AG08396 (cell line): ENCODE results near the gene FAM181B.

Experiments
- DNase-seq: peaks from one replicate; pipeline ENCODE4 v3.0.0; 2012; ENCODE audit warnings: low spot score, mixed read lengths

FAM181B gene

GRCh38 chr11:82733444-82734119, at the start of gene FAM181B:
TSS of gene FAM181B (minus strand) at chr11:82733864. CDS start at chr11:82733729, 135 bp downstream.
- DNase-seq = peak; percentile 49

- no peak for DNase-seq
Observed at GRCh38 chr11:82782825-82783374, 49.2 kb upstream of the FAM181B start.

GRCh38 chr11:82778776-82779175, 45.1 kb upstream of the FAM181B start:
- DNase-seq = no peak

- no peak for DNase-seq
Observed at GRCh38 chr11:82776377-82776776, 42.7 kb upstream of the FAM181B start.

DNA sequence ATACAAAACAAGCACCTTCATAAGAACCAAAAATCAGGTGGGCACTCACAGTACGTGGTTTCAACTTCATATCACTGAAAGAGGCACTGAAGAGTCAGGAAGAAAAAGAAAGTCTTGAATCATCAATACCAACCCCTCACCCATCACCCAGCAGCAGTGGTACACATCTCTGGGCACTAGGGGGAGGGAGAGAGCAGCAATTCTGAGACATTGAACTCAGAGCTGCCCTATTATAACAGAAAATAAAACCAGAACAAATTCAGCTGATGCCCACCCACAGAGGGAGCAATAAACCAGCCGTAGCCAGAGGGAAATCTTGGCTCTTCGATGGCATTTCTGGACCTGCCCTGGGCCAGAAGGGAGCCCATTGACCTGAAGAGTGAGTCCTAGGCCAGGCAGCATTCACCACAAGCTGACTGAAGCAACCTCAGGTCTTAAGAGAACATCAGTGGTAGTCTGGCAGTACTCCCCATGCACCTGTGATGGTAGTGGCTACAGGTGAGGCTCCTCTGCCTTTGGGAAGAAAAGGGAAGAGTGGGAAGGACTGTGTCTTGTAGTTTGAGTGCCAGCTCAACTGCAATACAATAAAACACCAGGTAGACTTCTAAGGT, 42.2 kb upstream of the FAM181B start:
- peak; percentile 56 for DNase-seq

GRCh38 chr11:82775218-82775617, 41.6 kb upstream of the FAM181B start:
- no peak for DNase-seq

DNA sequence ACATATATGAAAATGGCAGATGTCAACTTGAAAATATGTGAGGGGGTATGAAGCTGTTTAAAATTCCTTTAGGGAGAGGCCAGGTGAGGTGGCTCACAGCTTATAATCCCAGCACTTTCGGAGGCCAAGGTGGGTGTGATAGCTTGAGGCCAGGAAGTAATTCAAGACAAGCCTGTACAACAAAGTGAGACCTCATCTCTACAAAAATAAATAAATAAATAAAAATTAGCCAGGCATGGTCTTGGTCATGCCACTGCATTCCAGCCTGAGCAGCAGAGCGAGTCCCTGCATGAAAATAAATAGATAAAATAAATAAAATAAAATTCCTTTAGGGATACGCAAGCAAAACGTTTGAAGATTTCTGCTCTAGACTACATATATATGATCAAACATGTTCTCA, 38.1 kb upstream of the FAM181B start:
- no peak for DNase-seq

- DNase-seq = no peak
Observed at GRCh38 chr11:82767123-82767522, 33.5 kb upstream of the FAM181B start.

DNA sequence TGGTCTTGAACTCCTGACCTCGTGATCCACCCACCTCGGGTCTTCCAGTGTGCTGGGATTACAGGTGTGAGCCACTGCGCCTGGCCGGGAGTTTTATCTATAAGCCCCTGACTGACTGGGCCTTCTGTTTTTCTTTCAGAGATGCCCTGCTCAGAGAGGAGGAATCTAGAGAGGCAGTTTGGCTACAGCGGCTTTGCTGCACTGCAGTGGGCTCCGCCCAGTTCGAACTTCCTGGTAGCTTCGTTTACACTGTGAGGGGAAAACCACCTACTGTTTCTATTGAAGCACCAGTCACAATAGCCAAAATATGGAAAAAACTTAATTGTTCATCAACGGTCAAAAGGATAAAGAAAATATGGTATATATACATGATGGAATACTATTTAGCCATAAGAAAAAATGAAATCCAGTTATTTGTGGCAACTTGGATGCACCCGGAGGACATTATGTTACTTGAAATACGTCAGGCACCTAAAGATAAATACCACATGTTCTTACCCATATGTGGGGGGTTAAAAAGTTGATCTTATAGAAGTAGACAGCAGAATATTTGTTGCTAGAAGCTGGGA, 31.9 kb upstream of the FAM181B start:
- DNase-seq = no peak

DNA sequence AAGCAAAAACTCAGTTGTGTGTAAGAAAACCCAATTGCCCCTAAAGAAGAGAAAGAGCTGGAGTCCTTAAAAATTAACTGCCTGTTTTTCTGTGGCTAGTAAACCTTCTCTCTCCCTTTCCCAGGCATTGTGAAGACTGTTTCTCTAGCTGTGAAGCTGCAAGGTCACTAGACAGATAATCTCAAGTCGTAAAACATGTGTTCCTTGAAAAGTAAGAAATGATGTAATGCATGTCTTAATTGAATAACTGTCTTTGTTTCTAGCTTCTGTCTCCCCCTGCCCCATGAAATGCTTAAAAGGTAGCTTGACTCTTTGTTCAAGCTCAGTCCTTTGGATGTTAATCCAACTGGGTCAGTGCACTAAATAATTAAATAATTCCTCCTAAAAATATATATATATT, 29.5 kb upstream of the FAM181B start:
- DNase-seq = no peak

DNA sequence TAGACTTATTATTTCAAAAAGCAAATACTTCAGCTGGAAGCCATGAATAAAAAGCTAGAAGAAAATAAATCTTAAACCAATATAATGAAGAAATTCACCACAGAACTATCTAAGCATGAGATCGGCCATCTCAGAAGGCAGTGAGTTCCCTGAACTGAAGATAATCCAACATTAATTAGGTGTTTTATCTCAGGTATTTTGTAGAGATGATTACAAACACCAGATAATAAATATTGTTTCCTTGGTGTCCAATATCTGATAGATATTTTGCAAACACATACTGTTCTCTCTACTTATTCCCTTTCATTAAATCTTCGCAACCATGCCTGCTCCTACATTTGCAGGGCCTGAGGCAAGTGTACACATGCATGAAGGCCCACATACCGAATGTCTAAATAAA, 26.0 kb upstream of the FAM181B start:
- no peak for DNase-seq

- DNase-seq = no peak
Observed at GRCh38 chr11:82757660-82758357, 24.1 kb upstream of the FAM181B start.

DNA sequence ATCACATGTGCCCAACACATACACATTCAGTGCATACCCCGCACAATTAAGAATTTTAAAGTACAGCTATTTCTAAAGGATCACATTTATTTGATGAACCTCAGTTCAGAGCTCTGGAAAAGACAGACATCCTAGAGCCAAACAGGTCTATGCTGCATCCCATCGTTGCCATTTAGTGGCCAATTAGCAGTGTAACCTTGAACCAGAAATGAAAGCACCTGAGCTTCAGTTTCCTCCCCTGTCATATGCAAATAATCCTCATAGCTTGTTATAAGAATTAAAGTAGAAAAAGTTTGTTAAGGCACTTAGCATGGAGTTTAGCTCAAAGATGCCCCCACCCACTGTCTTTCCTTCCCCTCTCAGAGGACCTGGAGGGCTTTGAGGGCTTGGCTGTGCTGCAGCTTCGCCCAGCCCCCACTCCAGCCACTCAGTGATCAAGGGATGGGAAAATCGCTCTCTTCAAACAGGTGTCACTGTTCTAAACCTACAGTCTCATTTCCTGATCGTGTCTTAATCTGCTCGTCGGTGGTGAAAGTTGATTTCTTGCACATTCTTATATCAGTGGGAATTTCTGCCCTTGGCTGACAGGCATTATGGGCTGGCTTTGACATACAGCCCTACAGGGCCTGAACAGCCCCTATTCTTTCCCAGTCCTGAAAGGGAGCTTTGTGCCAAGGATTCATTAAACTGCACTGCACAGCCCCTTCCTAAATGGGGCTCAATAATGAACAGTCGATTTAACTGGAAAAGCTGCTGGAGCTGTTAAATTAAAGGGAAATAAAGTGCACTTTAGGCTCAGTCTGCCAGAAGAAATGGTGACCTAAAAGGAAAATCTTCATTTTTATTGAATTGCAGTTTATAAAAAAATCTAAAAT, 23.3 kb upstream of the FAM181B start:
- DNase-seq = no peak

DNA sequence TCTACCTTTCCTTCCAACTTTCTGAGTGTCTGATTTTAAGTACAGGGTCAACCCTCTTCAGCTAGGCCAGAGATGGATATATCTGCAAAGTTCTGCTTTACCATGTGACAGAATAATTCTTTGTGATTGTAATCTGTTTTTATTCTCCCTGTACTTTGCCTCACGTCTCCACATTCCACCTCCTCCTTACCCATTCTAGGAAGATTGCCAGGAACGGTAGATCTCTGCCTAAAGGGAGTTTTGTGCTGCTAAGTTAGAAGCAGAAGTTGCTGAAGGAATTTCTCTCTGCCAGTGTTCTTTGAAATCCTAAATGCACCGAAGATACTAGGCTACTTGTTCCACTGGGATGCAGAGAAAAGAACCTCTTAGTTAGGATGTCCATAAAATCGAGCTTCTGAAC, 20.7 kb upstream of the FAM181B start:
- DNase-seq = no peak

- no peak for DNase-seq
Observed at GRCh38 chr11:82753921-82754320, 20.3 kb upstream of the FAM181B start.

DNA sequence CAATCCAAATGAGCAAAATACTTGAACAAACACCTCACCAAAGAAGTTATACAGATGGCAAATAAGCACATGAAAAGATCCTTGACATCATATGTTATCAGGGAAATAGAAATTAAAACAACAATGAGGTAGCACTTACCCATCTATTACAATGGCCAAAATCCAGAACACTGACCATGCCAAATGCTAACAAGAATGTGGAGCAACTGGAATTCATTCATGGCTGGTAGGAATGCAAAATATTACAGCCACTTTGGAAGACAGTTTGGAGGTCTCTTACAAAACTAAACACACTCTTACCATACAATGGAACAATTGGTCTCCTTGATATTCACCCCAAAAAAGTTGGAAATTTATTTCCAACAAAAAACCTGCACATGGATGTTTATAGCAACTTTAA, 19.1 kb upstream of the FAM181B start:
- DNase-seq = no peak

DNA sequence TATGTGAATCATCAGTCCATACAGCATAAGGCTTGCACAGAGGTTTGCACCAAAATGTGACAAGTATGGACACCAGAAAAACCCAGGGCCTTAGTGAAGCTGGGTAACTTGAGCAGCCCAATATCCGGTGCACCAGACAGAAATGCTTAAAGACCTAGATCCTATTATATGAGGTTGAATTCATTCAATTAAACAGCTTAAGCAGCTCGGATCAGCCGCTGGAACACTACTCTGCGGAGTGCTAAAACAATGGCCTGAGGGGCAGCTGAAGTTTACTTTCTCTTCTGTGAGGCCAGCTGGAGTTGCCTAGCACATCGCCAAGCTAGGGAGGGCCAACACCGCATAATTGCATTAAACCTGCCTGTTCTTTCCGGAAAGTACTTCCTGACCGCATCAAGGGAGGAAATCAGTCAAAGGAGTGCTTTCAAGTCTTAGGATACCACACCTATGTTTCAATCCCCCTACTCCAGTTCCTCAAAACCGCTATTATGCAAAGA, 17.0 kb upstream of the FAM181B start:
- no peak for DNase-seq

DNA sequence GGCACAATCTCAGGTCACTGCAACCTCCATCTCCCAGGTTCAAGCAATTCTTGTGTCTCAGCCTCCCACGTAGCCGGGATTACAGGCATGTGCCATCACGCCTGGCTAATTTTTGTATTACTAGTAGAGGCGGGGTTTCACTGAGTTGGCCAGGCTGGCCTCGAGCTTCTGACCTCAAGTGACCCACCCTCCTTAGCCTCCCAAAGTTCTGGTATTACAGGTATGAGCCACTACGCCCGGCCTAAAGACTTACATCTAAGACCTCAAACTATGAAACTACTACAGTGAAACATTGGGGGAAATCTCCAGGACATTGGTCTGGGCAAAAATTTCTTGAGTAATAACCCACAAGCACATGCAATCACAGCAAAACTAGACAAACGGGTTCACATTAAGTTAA, 13.8 kb upstream of the FAM181B start:
- DNase-seq = no peak

GRCh38 chr11:82738091-82738490, 4.4 kb upstream of the FAM181B start:
- no peak for DNase-seq

DNA sequence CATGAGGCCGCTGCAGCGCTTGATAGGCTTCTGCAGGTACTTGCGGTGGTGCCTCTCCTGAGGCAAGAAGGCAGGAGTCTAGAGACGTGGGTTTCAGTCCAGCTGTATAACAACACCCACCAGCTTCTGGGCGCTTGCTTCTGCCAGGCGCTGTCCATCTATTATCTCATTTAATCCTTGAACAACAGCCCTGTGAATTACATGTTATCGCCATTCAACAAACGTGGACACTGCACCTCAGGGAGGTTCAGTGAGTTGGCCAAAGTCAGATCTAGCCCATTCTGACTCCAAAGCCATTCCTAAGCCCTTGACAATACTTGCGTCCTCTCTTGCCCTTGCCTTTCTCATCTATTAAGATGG, 436 bp upstream of the FAM181B start:
- no peak for DNase-seq

- no peak for DNase-seq
Observed at GRCh38 chr11:82732734-82733443, 775 bp downstream of the FAM181B start.
